Suprapubic skin (tissue), 4 donors: Measurements from ENCODE around the gene SETMAR.

Source experiments
- EP300 ChIP-seq: sonication (generic); formaldehyde crosslinking; IDR thresholded peaks from one replicate; pipeline ENCODE4 v1.6.1; 2017; ENCODE audit warnings: antibody characterized with exemption
- POLR2A ChIP-seq, 2 donors: fragments of 450-650 bp; IDR thresholded peaks; one replicate each; pipeline ENCODE4 v1.6.1; 2017; ENCODE audit warnings: antibody characterized with exemption in 2 of 2, mild to moderate bottlenecking in 2 of 2, moderate library complexity in 2 of 2
- POLR2AphosphoS5 ChIP-seq, 3 donors: sonication (generic); formaldehyde crosslinking; IDR thresholded peaks; one replicate each; pipeline ENCODE4 v1.6.1; 2017; ENCODE audit warnings: antibody characterized with exemption in 3 of 3
- TF ChIP-seq, protein P1 (sequence below), 2 donors: fragments of 200-600 bp in 1 of 2; fragments of 450-650 bp in 1 of 2; sonication (generic) in 1 of 2; IDR thresholded peaks; one replicate each; pipeline ENCODE4 v1.5.1; 2016 to 2019; ENCODE audit warnings: antibody characterized with exemption in 2 of 2, mild to moderate bottlenecking in 1 of 2, moderate library complexity in 1 of 2

DNA sequence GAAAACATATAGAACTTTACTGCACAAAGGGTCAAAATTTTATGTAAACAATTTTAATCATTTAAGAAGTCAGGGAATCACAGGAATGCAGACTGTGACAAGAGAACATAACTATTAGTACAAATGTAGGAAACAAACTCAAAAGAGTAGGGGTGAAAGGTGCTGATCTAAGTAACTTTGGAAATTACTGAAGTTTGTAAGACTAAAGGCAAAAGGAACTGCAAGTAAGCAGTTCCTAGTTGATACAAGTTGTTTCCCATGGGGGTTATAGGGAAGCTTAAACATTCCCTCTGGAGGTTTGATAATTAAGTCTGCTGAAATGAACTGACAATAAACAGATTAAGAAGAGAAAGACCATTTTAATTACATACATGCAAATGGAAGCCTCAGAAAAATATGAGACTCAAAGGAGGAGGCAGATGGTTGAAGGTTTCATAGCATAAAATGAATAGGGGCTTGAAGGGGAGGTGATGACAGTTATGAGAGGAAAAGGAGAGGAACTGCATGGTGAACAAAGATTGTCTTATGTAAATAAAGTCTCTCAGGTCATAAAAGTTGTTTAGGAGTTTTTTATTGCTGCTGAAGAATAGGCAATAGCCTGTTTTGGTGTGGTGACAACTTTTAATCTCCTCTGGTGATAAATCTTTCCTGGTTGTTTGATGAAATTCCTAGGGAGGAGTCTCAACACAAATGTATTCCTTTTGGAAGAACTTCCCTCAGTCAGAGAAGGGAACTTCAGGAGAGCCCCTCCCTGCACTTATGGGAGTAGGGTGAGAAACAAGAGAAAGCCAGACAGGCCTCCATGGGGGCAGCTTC, 17.1 kb downstream of the SETMAR start:
- TF ChIP-seq, protein P1, sequence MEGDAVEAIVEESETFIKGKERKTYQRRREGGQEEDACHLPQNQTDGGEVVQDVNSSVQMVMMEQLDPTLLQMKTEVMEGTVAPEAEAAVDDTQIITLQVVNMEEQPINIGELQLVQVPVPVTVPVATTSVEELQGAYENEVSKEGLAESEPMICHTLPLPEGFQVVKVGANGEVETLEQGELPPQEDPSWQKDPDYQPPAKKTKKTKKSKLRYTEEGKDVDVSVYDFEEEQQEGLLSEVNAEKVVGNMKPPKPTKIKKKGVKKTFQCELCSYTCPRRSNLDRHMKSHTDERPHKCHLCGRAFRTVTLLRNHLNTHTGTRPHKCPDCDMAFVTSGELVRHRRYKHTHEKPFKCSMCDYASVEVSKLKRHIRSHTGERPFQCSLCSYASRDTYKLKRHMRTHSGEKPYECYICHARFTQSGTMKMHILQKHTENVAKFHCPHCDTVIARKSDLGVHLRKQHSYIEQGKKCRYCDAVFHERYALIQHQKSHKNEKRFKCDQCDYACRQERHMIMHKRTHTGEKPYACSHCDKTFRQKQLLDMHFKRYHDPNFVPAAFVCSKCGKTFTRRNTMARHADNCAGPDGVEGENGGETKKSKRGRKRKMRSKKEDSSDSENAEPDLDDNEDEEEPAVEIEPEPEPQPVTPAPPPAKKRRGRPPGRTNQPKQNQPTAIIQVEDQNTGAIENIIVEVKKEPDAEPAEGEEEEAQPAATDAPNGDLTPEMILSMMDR (IDR thresholded peaks at IDR 0.05), result no peak
- TF ChIP-seq POLR2AphosphoS5 (IDR thresholded peaks at IDR 0.05) (no peak), POLR2A (IDR thresholded peaks at IDR 0.05) (no peak), EP300 (no peak)
